Measurements from ENCODE around the gene LTBP1.

GRCh38 chr2:33302348-33302747 lies 355.6 kb downstream of the LTBP1 start:
- TF ChIP-seq POLR2A (IDR thresholded peaks at IDR 0.05; ENCODE audit: low read length) (no peak), CTCF (IDR thresholded peaks at IDR 0.05) (no peak), ZC3H11A (IDR thresholded peaks at IDR 0.05) (no peak)
